Endothelial cell (in vitro differentiated cells): ENCODE data around the gene IGSF6. TPM values are rescaled to one million over a fixed set of nuclear protein-coding genes. Genes with fewer than 3 reads are reported as not detected.
A peak's percentile ranks its signal among the peaks of the same experiment; 100 is the strongest.
"Not testable (repeated sequence)": the region's sequence is repeated elsewhere in the genome, so short reads cannot be mapped to it uniquely, and the experiment has no call there.

Experiments
- DNase-seq: peaks from one replicate; pipeline ENCODE4 v3.0.0; 2021; ENCODE audit warnings: low spot score
- H3K27ac Mint-ChIP-seq: one replicate; pipeline ENCODE4 v1.8.0; 2021; ENCODE audit warnings: mixed read lengths, inconsistent platforms; ENCODE audit not compliant: unreplicated experiment
- H3K27me3 Mint-ChIP-seq: one replicate; pipeline ENCODE4 v1.8.0; 2021; ENCODE audit warnings: mild to moderate bottlenecking, moderate library complexity, mixed read lengths, inconsistent platforms; ENCODE audit not compliant: unreplicated experiment
- H3K36me3 Mint-ChIP-seq: one replicate; pipeline ENCODE4 v1.8.0; 2021; ENCODE audit warnings: mild to moderate bottlenecking, low read depth, mixed read lengths, inconsistent platforms; ENCODE audit not compliant: unreplicated experiment
- H3K4me1 Mint-ChIP-seq: one replicate; pipeline ENCODE4 v1.8.0; 2021; ENCODE audit warnings: mild to moderate bottlenecking, mixed read lengths, inconsistent platforms; ENCODE audit not compliant: unreplicated experiment
- H3K4me3 Mint-ChIP-seq: one replicate; pipeline ENCODE4 v1.8.0; 2021; ENCODE audit warnings: mild to moderate bottlenecking, mixed read lengths, inconsistent platforms; ENCODE audit not compliant: unreplicated experiment
- H3K9me3 Mint-ChIP-seq: one replicate; pipeline ENCODE4 v1.8.0; 2021; ENCODE audit warnings: mixed read lengths, inconsistent platforms; ENCODE audit not compliant: unreplicated experiment
- CTCF ChIP-seq: fragments of 200-600 bp; sonication (generic); IDR thresholded peaks from one replicate; pipeline ENCODE4 v1.5.0; 2021; ENCODE audit warnings: antibody characterized with exemption; ENCODE audit not compliant: unreplicated experiment
- total RNA-seq: library from RNA; stranded (reverse); fragmentation: NEBNext Ultra II Directional; extraction: Animal tissue kit (Norgen Biotek cat#: 25700); gene quantifications from one replicate; pipeline ENCODE4 v1.2.1, GENCODE V29; 2021; ENCODE audit not compliant: unreplicated experiment

Gene IGSF6
- total RNA-seq, 1 donor from 2014 or later: not detected

GRCh38 chr16:21641916-21642315 lies 10.5 kb downstream of the IGSF6 start:
- peaks cover 2% of the 10 kb centered on the region for H3K27me3 Mint-ChIP-seq
- H3K36me3 Mint-ChIP-seq: peaks cover 3% of the 10 kb centered on the region
- H3K9me3 Mint-ChIP-seq: no peaks in the 10 kb centered on the region
- no peak overlapping the region for H3K27ac Mint-ChIP-seq
- H3K4me3 Mint-ChIP-seq: no peak overlapping the region
- DNase-seq: no peak
- no peak for TF ChIP-seq CTCF
- H3K4me1 Mint-ChIP-seq: no peaks in the 10 kb centered on the region

GRCh38 chr16:21639493-21639892 lies 12.9 kb downstream of the IGSF6 start:
- Mint-ChIP-seq H3K27me3 (peaks cover 1% of the 10 kb centered on the region), H3K4me3 (no peak overlapping the region), H3K4me1 (no peaks in the 10 kb centered on the region), H3K27ac (no peak overlapping the region), H3K9me3 (no peaks in the 10 kb centered on the region), H3K36me3 (peaks cover 19% of the 10 kb centered on the region)
- TF ChIP-seq CTCF: no peak
- DNase-seq: no peak

GRCh38 chr16:21638573-21638975 lies 13.8 kb downstream of the IGSF6 start:
- Mint-ChIP-seq H3K4me3 (no peak overlapping the region), H3K36me3 (peaks cover 19% of the 10 kb centered on the region), H3K4me1 (no peaks in the 10 kb centered on the region), H3K9me3 (no peaks in the 10 kb centered on the region), H3K27ac (no peak overlapping the region), H3K27me3 (peaks cover 1% of the 10 kb centered on the region)
- no peak for DNase-seq
- TF ChIP-seq CTCF: no peak

GRCh38 chr16:21637032-21637968 lies 15.1 kb downstream of the IGSF6 start:
- Mint-ChIP-seq H3K36me3 (peaks cover 19% of the 10 kb centered on the region), H3K27me3 (peaks cover 1% of the 10 kb centered on the region), H3K4me3 (no peak overlapping the region), H3K9me3 (no peaks in the 10 kb centered on the region), H3K4me1 (peaks cover 2% of the 10 kb centered on the region), H3K27ac (no peak overlapping the region)
- no peak for TF ChIP-seq CTCF
- no peak for DNase-seq

- not testable (repeated sequence) for H3K27me3 Mint-ChIP-seq, H3K27ac Mint-ChIP-seq, H3K9me3 Mint-ChIP-seq, DNase-seq
- peaks cover 13% of the 10 kb centered on the region for H3K4me1 Mint-ChIP-seq
- peaks cover 19% of the 10 kb centered on the region for H3K36me3 Mint-ChIP-seq
- peak overlapping the region; percentile 70 for H3K4me3 Mint-ChIP-seq
Observed at GRCh38 chr16:21635694-21636093, 16.7 kb downstream of the IGSF6 start.
